Fibroblast of the aortic adventitia (primary cell): ENCODE results near the gene MAD2L2. TPM values are rescaled to one million over a fixed set of nuclear protein-coding genes. Genes with fewer than 3 reads are reported as not detected.

Source experiments
- DNase-seq: peaks from one replicate; pipeline ENCODE4 v3.0.0-alpha.2; 2010; ENCODE audit warnings: low read depth
- H3K4me3 ChIP-seq: 2 replicates; pipeline ENCODE4 v1.5.1; 2011; ENCODE audit warnings: low read depth, mild to moderate bottlenecking, control low read depth, low read length, moderate library complexity
- total RNA-seq: library from RNA; depleted of rRNA; stranded (reverse); fragments of >200 nt; gene quantifications from 2 replicates; pipeline ENCODE4 v1.2.3, GENCODE V29; 2012; ENCODE audit warnings: low replicate concordance
- TF ChIP-seq, protein P1 (sequence below): IDR thresholded peaks from 2 replicates; pipeline ENCODE4 v1.5.1; 2011; ENCODE audit warnings: mild to moderate bottlenecking, low read length, control low read depth, inconsistent platforms; ENCODE audit not compliant: insufficient read depth

The MAD2L2 gene
- total RNA-seq, 1 donor: 33.1 TPM

DNA sequence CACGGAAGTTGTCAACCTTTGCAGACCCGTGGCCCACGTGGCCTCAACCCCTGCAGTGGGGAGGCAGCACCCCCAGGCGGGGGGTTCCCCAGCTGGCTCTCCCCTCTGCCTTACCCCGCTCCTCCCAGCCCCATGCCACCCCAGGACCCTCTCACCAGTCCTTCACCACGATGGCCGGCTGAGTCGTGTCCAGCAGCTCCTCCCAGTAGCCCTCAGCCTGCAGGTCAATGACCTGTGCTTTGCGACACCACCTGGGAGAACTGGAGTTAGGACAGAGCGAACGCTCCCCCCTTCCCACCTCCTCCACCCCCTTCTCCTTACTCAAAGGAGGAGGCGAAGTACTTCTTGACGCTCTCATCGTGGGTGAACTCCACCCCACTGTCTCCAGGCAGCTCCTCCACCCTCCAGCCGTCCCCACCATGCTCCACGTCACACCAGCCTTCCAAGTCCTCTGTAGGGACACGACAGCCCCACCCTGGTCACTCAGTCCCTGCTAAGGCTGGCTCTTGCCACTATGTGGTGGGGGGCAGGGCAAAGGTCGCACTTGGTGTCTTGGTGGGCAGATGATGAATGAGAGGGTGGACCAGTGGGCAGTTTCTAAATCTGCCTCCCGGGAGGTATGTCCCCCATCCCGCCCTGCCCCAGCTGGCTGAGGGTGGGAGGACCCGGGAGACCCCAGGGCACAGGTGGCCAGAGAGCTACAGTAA lies 31.2 kb downstream of the MAD2L2 start:
- TF ChIP-seq, protein P1, sequence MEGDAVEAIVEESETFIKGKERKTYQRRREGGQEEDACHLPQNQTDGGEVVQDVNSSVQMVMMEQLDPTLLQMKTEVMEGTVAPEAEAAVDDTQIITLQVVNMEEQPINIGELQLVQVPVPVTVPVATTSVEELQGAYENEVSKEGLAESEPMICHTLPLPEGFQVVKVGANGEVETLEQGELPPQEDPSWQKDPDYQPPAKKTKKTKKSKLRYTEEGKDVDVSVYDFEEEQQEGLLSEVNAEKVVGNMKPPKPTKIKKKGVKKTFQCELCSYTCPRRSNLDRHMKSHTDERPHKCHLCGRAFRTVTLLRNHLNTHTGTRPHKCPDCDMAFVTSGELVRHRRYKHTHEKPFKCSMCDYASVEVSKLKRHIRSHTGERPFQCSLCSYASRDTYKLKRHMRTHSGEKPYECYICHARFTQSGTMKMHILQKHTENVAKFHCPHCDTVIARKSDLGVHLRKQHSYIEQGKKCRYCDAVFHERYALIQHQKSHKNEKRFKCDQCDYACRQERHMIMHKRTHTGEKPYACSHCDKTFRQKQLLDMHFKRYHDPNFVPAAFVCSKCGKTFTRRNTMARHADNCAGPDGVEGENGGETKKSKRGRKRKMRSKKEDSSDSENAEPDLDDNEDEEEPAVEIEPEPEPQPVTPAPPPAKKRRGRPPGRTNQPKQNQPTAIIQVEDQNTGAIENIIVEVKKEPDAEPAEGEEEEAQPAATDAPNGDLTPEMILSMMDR: no peak
- DNase-seq: no peak
- H3K4me3 ChIP-seq: no peak overlapping the region

DNA sequence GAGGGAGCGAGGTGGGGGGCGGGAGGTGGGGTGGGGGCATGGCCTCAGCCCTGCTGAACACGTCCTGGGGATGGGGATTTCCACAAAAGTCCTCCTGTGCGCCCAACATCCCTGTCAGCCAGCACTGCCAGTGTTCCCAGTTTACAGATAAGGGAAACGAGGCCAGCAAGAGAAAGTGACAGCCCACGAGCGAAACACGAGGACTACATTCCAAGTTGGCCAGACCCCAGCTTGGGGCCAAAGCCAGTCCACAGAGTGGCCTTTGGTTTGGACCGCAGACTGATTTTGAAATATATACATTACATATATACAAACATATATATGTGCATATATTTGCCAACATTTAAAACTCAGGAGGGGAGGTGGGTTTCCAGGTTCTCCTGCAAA lies 31.7 kb downstream of the MAD2L2 start:
- TF ChIP-seq, protein P1: no peak
- H3K4me3 ChIP-seq: no peak overlapping the region
- DNase-seq: no peak

DNA sequence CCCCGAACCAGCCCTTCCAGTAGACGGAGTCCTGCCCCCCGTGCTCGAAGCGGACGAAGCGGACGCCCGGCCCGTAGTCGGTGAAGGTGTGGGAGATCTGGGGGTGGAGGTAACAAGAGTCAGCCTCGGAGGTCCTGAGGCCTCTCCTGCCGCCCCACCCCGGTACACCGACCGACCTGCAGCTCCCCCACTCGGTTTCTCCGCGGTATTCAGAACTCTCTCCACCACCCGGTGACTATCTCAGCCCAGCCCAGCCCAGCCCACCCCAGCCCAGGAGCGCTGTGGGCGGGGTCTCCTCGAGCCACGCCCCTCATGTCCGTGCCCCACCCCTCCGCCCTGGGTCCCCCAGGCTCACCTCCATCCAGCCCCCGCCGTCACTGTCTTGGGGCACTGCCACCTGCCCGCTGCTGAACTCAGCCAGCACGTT lies 32.2 kb downstream of the MAD2L2 start:
- TF ChIP-seq, protein P1: no peak
- no peak for DNase-seq
- no peak overlapping the region for H3K4me3 ChIP-seq

DNA sequence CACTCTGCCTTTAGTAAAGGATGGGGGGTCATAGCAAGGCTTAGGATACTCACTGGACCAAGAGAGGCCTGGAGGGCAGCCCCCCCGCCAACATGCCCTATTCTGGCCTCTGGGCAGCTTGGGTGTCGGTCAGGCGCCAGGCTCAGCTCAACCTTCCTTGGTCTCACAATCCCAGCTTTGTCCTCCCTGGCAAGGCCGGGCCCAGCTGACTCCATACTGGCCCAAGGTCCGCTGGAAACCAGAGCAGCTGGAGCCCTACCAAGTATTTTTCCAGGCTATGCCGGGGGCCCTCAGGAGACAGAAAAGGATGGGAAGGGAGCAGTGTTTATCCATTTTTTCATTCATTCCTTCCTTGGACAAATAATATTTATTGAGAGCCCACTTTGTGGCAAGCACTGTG lies 32.9 kb downstream of the MAD2L2 start:
- no peak overlapping the region for H3K4me3 ChIP-seq
- TF ChIP-seq, protein P1: no peak
- peak; percentile 14 for DNase-seq

DNA sequence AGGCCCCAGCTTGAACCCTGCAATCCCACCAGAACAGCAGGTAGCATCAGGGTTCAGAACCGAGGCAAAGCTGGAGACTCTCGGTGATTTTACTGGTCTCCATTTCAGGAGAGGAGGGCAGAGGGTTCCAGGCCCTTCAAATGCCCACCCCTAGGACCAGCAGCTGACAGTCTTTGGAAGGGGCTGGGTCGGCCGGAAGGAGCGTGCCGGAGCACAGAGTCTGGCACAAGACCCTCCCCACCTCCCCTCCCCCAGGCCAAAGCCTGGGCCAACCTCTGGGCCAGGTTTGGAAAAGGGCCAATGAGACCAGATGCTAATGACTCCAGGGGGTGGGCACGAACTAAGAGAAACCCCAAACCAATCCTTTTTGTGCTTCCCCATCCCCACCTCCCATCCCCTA lies 33.6 kb downstream of the MAD2L2 start:
- TF ChIP-seq, protein P1: no peak
- H3K4me3 ChIP-seq: no peak overlapping the region
- DNase-seq: no peak

DNA sequence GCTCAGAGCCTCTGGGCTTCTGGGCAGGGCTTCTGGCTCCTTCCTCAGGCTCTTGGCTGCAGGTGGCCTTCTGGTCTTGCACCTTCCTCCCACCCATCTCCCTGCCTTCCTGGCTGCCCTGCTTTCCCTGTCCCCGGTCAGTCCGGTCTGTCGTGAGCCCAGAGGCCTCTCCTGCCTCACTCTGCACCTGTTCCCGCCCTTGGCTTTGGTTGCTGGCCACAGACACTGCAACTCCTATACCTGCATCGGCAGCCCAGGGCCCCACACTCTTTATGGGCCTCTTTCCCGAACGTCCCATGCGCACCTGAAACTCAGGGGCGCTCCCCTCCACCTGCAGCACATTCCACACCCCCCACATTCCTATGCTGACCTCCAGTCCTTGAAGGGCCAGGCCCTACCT lies 34.6 kb downstream of the MAD2L2 start:
- TF ChIP-seq, protein P1: no peak
- no peak for DNase-seq

More for the DNA sequence above, 34.6 kb downstream of the MAD2L2 start:
- no peak overlapping the region for H3K4me3 ChIP-seq
